Left ventricle myocardium superior (tissue), 1 donor: ENCODE data around the gene GCSAM. TPM values are rescaled to one million over a fixed set of nuclear protein-coding genes. Genes with fewer than 3 reads are reported as not detected.
"Not testable (repeated sequence)": the region's sequence is repeated elsewhere in the genome, so short reads cannot be mapped to it uniquely, and the experiment has no call there.

Experiments
- ATAC-seq: fragments of 200-7000 bp; cut with Tn5 transposase; one replicate; pipeline ENCODE4 v1.9.1; 2020; ENCODE audit warnings: mild to moderate bottlenecking, moderate library complexity
- DNase-seq: peaks from one replicate; pipeline ENCODE4 v3.0.0-alpha.2; 2020
- intact Hi-C: fragments of 100-400 bp; cut with micrococcal nuclease; formaldehyde crosslinking; loops from one replicate; pipeline ENCODE4 v1.11.0; 2022
- microRNA-seq: library from miRNA; unstranded; fragments of <30 nt; microRNA quantifications from one replicate; pipeline ENCODE4 v1.2.0, GENCODE V29; 2020; ENCODE audit warnings: borderline number of aligned reads
- total RNA-seq: library from RNA; stranded (reverse); fragmentation: NEBNext Ultra II Directional; extraction: Animal tissue kit (Norgen Biotek cat#: 25700); gene quantifications from one replicate; pipeline ENCODE4 v1.2.1, GENCODE V29; 2021
- donor health status: DM: no; HTN: yes; CAD: no; lungs with severe emphysema.

GCSAM gene
- total RNA-seq, 1 donor from 2014 or later = not detected

GRCh38 chr3:112084980-112085705 is 47.9 kb downstream of the GCSAM start:
- intact Hi-C loops = no loop called here
- no peak for ATAC-seq
- no peak for DNase-seq

GRCh38 chr3:112083239-112083638 is 49.8 kb downstream of the GCSAM start:
- DNase-seq (no peak), ATAC-seq (peak; percentile 19)
- intact Hi-C loops = no loop called here

- DNase-seq (no peak), ATAC-seq (no peak)
- intact Hi-C loops = no loop called here
Observed at GRCh38 chr3:112078125-112079083, 54.6 kb downstream of the GCSAM start.

GRCh38 chr3:112074616-112075497 is 58.2 kb downstream of the GCSAM start:
- peak; percentile 61 for ATAC-seq

GRCh38 chr3:112074006-112074405 is 59.0 kb downstream of the GCSAM start:
- DNase-seq = no peak
- no peak for ATAC-seq
- intact Hi-C loops = no loop called here

More at GRCh38 chr3:112074616-112075497, 58.2 kb downstream of the GCSAM start:
- intact Hi-C loops = no loop called here
- no peak for DNase-seq

- intact Hi-C loops, DNase-seq, ATAC-seq: not testable (repeated sequence)
Observed at GRCh38 chr3:112072387-112073060, 60.5 kb downstream of the GCSAM start.

Small RNA genes lying within 50 kb of the gene (microRNA-seq; reads per million reads assigned to microRNA genes)
- not detected for gene MIR567

Other genes starting within 250 kb of the GCSAM start
- gene ABHD10, start 154.2 kb downstream of the GCSAM start, total RNA-seq = 55.9 TPM
- not detected for gene TAGLN3, start 134.3 kb downstream of the GCSAM start, total RNA-seq
- gene TMPRSS7, start 98.5 kb downstream of the GCSAM start, total RNA-seq = not detected
- 1.7 TPM for gene C3orf52, start 46.9 kb downstream of the GCSAM start, total RNA-seq
- gene SLC9C1, start 161.0 kb upstream of the GCSAM start, total RNA-seq = 2.3 TPM
- gene CD200, start 199.9 kb upstream of the GCSAM start, total RNA-seq = 1.3 TPM